Activated naive CD4-positive, alpha-beta T cell treated with anti-CD3 and anti-CD28 coated beads, Interleukin-2, amount 10 ng/mL, durations not matched to agents 5 hours and 36 hours (primary cell): Measurements from ENCODE around the gene CHAF1A. TPM values are rescaled to one million over a fixed set of nuclear protein-coding genes. Genes with fewer than 3 reads are reported as not detected.

Experiments
- microRNA-seq: library from miRNA; unstranded; fragments of <30 nt; microRNA quantifications from one replicate; pipeline ENCODE4 v1.2.0, GENCODE V29; 2022; ENCODE audit warnings: borderline microRNAs expressed, borderline replicate concordance
- total RNA-seq, 2 experiments: library from RNA; stranded (reverse); gene quantifications; one replicate each; pipeline ENCODE4 v1.2.3, GENCODE V29; 2021

The CHAF1A gene
- total RNA-seq: 10 to 100 TPM; 54.9 to 60.0 TPM

GRCh38 chr19:4402171-4403004 lies at the start of gene CHAF1A:
TSS of gene CHAF1A (plus strand) at chr19:4402640. CDS start at chr19:4402763, 123 bp downstream.

GRCh38 chr19:4400135-4400936 lies 2.1 kb upstream of the CHAF1A start, which contains the start of gene SH3GL1:
TSS of gene SH3GL1 (minus strand) at chr19:4400547. CDS start at chr19:4400368, 179 bp downstream.

GRCh38 chr19:4457654-4458395 lies 55.4 kb downstream of the CHAF1A start, which contains the start of gene UBXN6:
TSS of gene UBXN6 (minus strand) at chr19:4457794. CDS start at chr19:4457697, 97 bp downstream.

GRCh38 chr19:4472174-4472974 lies 69.9 kb downstream of the CHAF1A start, which contains the start of gene HDGFL2:
TSS of gene HDGFL2 (plus strand) at chr19:4472297. CDS start at chr19:4472351, 54 bp downstream.

Small RNA genes within 50 kb of the gene (microRNA-seq; reads per million reads assigned to microRNA genes)
- 6.5 reads per million, percentile 35 among the genes with 10 or more reads in this experiment for gene MIR4746

Other genes starting within 250 kb of the CHAF1A start
- gene CREB3L3, start 249.0 kb upstream of the CHAF1A start, total RNA-seq: under 1 TPM in 1 of 2 experiments, not detected in 1; 0.17 TPM
- gene SIRT6, start 220.1 kb upstream of the CHAF1A start, total RNA-seq: 10 to 100 TPM; 30.8 to 35.0 TPM
- gene ANKRD24, start 220.0 kb upstream of the CHAF1A start, total RNA-seq: 1 to 10 TPM; 1.0 to 1.1 TPM
- gene EBI3, start 173.1 kb upstream of the CHAF1A start, total RNA-seq: under 1 TPM in 1 of 2 experiments, not detected in 1; 0.40 TPM
- gene YJU2, start 155.6 kb upstream of the CHAF1A start, total RNA-seq: 10 to 100 TPM; 26.0 TPM
- not detected for gene SHD, start 123.4 kb upstream of the CHAF1A start, total RNA-seq
- 10 to 100 TPM; 50.3 to 53.2 TPM for gene TMIGD2, start 100.3 kb upstream of the CHAF1A start, total RNA-seq
- gene FSD1, start 98.0 kb upstream of the CHAF1A start, total RNA-seq: 1 to 10 TPM; 9.5 to 9.6 TPM
- 10 to 100 TPM; 11.3 to 11.4 TPM for gene STAP2, start 63.8 kb upstream of the CHAF1A start, total RNA-seq
- gene MPND, start 59.1 kb upstream of the CHAF1A start, total RNA-seq: 10 to 100 TPM; 19.3 to 20.4 TPM
- 10 to 100 TPM; 78.2 to 79.6 TPM for gene SH3GL1, start 2.1 kb upstream of the CHAF1A start, total RNA-seq
- 10 to 100 TPM; 50.0 to 57.5 TPM for gene UBXN6, start 55.2 kb downstream of the CHAF1A start, total RNA-seq
- gene HDGFL2, start 69.7 kb downstream of the CHAF1A start, total RNA-seq: 10 to 100 TPM; 44.3 to 46.3 TPM
- gene PLIN4, start 115.8 kb downstream of the CHAF1A start, total RNA-seq: not detected
- gene PLIN5, start 132.6 kb downstream of the CHAF1A start, total RNA-seq: not detected
- gene LRG1, start 137.4 kb downstream of the CHAF1A start, total RNA-seq: under 1 TPM; 0.05 to 0.10 TPM
- not detected for gene SEMA6B, start 157.0 kb downstream of the CHAF1A start, total RNA-seq
- 10 to 100 TPM; 21.8 to 23.6 TPM for gene TNFAIP8L1, start 236.9 kb downstream of the CHAF1A start, total RNA-seq